Sigmoid colon (tissue), 4 donors: ENCODE measurements around the gene KRTAP4-6.
"Not testable (repeated sequence)": the region's sequence is repeated elsewhere in the genome, so short reads cannot be mapped to it uniquely, and the experiment has no call there.

Experiments used
- EP300 ChIP-seq, 4 donors: sonication (generic); formaldehyde crosslinking; IDR thresholded peaks; one replicate each; pipeline ENCODE4 v1.6.1; 2017; ENCODE audit warnings: antibody characterized with exemption in 4 of 4
- POLR2A ChIP-seq, 2 donors: fragments of 450-650 bp; IDR thresholded peaks; one replicate each; pipeline ENCODE4 v1.6.1; 2016; ENCODE audit warnings: antibody characterized with exemption in 2 of 2, mild to moderate bottlenecking in 2 of 2, moderate library complexity in 2 of 2

DNA sequence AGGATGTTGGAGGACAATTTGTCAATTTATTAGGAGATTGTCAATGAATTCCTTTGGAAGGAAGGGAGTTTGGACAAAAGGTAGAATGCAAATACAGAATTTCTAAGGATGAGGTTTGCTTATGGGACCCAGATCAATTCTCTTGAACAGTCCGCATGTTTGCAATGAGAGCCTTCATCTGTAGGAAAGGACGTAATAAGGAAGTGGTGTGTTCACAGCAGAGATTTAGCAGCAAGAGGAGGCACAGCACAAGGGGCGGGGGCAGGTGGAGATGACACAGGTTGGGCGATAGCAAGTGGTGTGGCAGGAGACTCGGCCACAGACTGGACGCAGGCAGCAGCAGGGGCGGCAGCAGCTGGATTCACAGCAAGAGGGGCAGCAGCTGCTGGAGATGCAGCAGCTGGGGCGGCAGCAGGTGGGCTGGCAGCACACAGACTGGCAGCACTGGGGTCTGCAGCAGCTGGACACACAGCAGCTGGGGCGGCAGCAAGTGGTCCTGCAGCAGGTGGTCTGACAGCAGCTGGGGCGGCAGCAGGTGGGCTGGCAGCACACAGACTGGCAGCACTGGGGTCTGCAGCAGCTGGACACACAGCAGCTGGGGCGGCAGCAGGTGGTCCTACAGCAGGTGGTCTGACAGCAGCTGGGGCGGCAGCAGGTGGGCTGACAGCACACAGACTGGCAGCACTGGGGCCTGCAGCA is 16.9 kb downstream of the KRTAP4-6 start:
- TF ChIP-seq POLR2A, EP300 (IDR thresholded peaks at IDR 0.05): not testable (repeated sequence)
